K562 (cell line): ENCODE data around the gene HIVEP1. TPM values are rescaled to one million over a fixed set of nuclear protein-coding genes. Genes with fewer than 3 reads are reported as not detected.

Experiments used
- CBX3 ChIP-seq, 2 experiments: IDR thresholded peaks; 1 replicate in 1 of 2; 2 replicates in 1 of 2; pipeline ENCODE4 v1.6.1; 2012; ENCODE audit warnings: inconsistent platforms in 2 of 2, low read length in 2 of 2, borderline replicate concordance in 1 of 2, control low read depth in 1 of 2
- HMGN3 ChIP-seq: IDR thresholded peaks from 2 replicates; pipeline ENCODE4 v1.6.1; 2011; ENCODE audit warnings: borderline replicate concordance, low read depth, mild to moderate bottlenecking, mixed read lengths, low read length; ENCODE audit not compliant: insufficient read length; ENCODE audit errors: extremely low read depth
- HNRNPL ChIP-seq: fragments of 200-400 bp; formaldehyde crosslinking; IDR thresholded peaks from 2 replicates; pipeline ENCODE4 v1.6.1; 2017; ENCODE audit warnings: low read depth, mild to moderate bottlenecking, low read length
- HNRNPLL ChIP-seq: fragments of 200-400 bp; formaldehyde crosslinking; IDR thresholded peaks from 2 replicates; pipeline ENCODE4 v1.6.1; 2017; ENCODE audit warnings: low read length, low read depth, mild to moderate bottlenecking; ENCODE audit not compliant: poor library complexity, severe bottlenecking
- KDM2B ChIP-seq: fragments of 250-450 bp; sonication (Bioruptor Pico); IDR thresholded peaks from 2 replicates; pipeline ENCODE4 v1.8.0; 2021; ENCODE audit warnings: mild to moderate bottlenecking, moderate library complexity
- KHSRP ChIP-seq: fragments of 450-650 bp; IDR thresholded peaks from 2 replicates; pipeline ENCODE4 v1.6.1; 2017
- MAFG ChIP-seq: fragments of 450-650 bp; conservative IDR thresholded peaks from 2 replicates; pipeline ENCODE4 v1.6.1; 2016; ENCODE audit warnings: missing genetic modification characterization, missing compliant biosample characterization
- MAFK ChIP-seq: IDR thresholded peaks from 2 replicates; pipeline ENCODE4 v1.6.1; 2011; ENCODE audit warnings: low read length, improper control_type of control experiment
- MYBL2 ChIP-seq, 2 experiments: fragments of 450-650 bp in 1 of 2; sonication (generic) in 1 of 2; formaldehyde crosslinking in 1 of 2; IDR thresholded peaks; 2 replicates each; pipeline versions ENCODE4 v1.6.1 to v1.8.1; 2017 to 2022; ENCODE audit warnings: borderline replicate concordance in 1 of 2, inconsistent platforms in 1 of 2, low read depth in 1 of 2, mild to moderate bottlenecking in 1 of 2, missing genetic modification reagents in 1 of 2, moderate library complexity in 1 of 2
- NCOA1 ChIP-seq: fragments of 450-650 bp; IDR thresholded peaks from 2 replicates; pipeline ENCODE4 v1.6.1; 2016; ENCODE audit warnings: low read depth
- POLR3A ChIP-seq: IDR thresholded peaks from 2 replicates; pipeline ENCODE4 v1.6.1; 2011; ENCODE audit warnings: borderline replicate concordance, mild to moderate bottlenecking, moderate library complexity; ENCODE audit not compliant: insufficient read length, insufficient read depth; ENCODE audit errors: extremely low read depth
- RAD21 ChIP-seq, 2 experiments: fragments of 250-450 bp in 1 of 2; fragments of 450-650 bp in 1 of 2; sonication (Bioruptor Pico) in 1 of 2; formaldehyde crosslinking in 1 of 2; IDR thresholded peaks in 1 of 2; conservative IDR thresholded peaks in 1 of 2; 2 replicates each; pipeline versions ENCODE4 v1.4.0 to v1.8.0; 2020 to 2022; ENCODE audit warnings: mild to moderate bottlenecking in 2 of 2, moderate library complexity in 1 of 2
- TSC22D4 ChIP-seq: fragments of 450-650 bp; IDR thresholded peaks from 2 replicates; pipeline ENCODE4 v1.6.1; 2016; ENCODE audit warnings: missing genetic modification characterization, missing biosample characterization, control low read depth
- ZFX ChIP-seq: sonication (generic); formaldehyde crosslinking; IDR thresholded peaks from 2 replicates; pipeline ENCODE4 v1.8.0; 2022; ENCODE audit warnings: mild to moderate bottlenecking, missing genetic modification reagents, moderate library complexity
- ZNF324 ChIP-seq: fragments of 250-450 bp; sonication (Bioruptor Pico); IDR thresholded peaks from 2 replicates; pipeline ENCODE4 v1.4.0; 2020; ENCODE audit warnings: mild to moderate bottlenecking
- ZNF561 ChIP-seq: fragments of 450-650 bp; formaldehyde crosslinking; conservative IDR thresholded peaks from 2 replicates; pipeline ENCODE4 v1.4.0; 2020; ENCODE audit warnings: mild to moderate bottlenecking, moderate library complexity
- ZNF57 ChIP-seq: fragments of 450-650 bp; formaldehyde crosslinking; IDR thresholded peaks from 2 replicates; pipeline ENCODE4 v1.4.0; 2020; ENCODE audit warnings: mild to moderate bottlenecking, moderate library complexity
- polyA plus RNA-seq, 8 experiments: library from polyadenylated mRNA; depleted of rRNA in 4 of 8; stranded (reverse) in 5 of 8; unstranded in 3 of 8; fragments of >200 nt; fragmentation: Nextera tagmentation in 2 of 8; fragmentation: Illumina TruSeq in 1 of 8; extraction: Ambion mirVana in 2 of 8; extraction: Trizol in 1 of 8; gene quantifications; 2 replicates each; pipeline versions ENCODE4 v1.2.1 to v1.2.3, GENCODE V29; 2011 to 2014; ENCODE audit warnings: inconsistent platforms in 1 of 8, missing spikeins in 1 of 8
- total RNA-seq, 7 experiments: library from RNA; depleted of rRNA in 6 of 7; stranded (reverse); fragments of >200 nt in 6 of 7; fragmentation: Illumina TruSeq in 2 of 7; extraction: Trizol in 2 of 7; gene quantifications; 2 replicates each; pipeline versions ENCODE4 v1.2.1 to v1.2.3, GENCODE V29; 2011 to 2021; ENCODE audit warnings: low replicate concordance in 1 of 7
- TF ChIP-seq, protein P1 (sequence below): fragments of 250-450 bp; sonication (Bioruptor Pico); IDR thresholded peaks from 2 replicates; pipeline ENCODE4 v1.8.0; 2022; ENCODE audit warnings: inconsistent platforms
- TF ChIP-seq, protein P2 (sequence below): sonication (generic); IDR thresholded peaks from 2 replicates; pipeline ENCODE4 v1.6.1; 2016
- TF ChIP-seq, protein P3 (sequence below), 2 experiments: fragments of 150-350 bp in 1 of 2; IDR thresholded peaks; 2 replicates each; pipeline ENCODE4 v1.6.1; 2012 to 2016; ENCODE audit warnings: low read depth in 2 of 2, low read length in 2 of 2, mild to moderate bottlenecking in 1 of 2, moderate library complexity in 1 of 2

Gene HIVEP1
- total and polyA plus RNA-seq, 9 of the 15 experiments (the other 6 are each of a cell fraction or from before 2014, with no cell fraction given), result 6.0 to 33.3 (median 21.7) TPM

DNA sequence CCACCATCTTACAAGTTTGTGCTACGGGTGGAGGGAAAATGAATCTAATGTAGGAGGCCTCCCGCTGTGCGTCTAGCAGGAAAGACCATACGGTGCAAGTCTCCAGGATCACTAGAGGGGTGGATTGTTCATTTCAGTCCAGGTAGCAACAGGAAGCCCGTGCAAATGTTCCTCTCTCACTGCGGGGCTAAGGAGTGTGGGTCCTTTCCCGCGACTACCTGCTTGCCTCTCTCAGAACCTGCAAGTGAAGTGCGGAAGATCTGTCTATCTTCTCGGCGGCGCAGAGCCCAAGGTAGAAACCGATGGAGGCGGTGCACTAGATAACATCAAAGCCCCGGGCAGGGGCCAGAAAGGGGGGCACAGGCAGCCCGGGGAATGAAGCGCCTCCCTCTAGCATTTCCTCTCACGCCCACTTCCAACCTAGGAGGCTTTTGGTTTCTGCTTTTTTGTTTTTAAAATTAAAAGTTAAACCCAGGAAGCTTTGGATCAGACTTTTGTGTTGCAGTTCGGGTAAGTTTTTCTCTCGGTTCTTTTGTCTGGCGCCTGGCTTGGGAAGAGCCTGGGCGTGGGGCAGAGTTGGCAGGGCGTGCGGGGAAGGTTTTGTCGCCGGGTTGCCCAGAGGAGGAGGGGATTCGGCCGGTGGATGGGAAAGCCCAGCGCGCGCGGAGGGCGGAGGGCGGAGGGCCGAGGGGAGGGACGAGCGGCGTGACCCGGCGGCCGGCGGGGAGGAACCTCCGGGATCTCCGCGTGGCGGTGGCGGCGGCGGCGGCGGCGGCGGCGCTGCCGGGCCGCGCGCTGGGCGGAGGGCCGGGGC is 3.5 kb upstream of the HIVEP1 start (continued):
- TF ChIP-seq HNRNPLL (peak; percentile 64), MAFK (no peak), MAFG (tag) (no peak), ZFX (peak; percentile 77), HMGN3 (peak; percentile 91), HNRNPL (no peak; the same call in 1 of the 2 replicates), CBX3 (IDR thresholded peaks at IDR 0.05; ENCODE audit: borderline replicate concordance in 1 of 2, low read length in 2 of 2) (no peak; a peak in 1 of 3 replicates), POLR3A (no peak), KDM2B (no peak), ZNF57 (CRISPR knock-in tag) (no peak), ZNF324 (CRISPR knock-in tag) (0 out of 2 replicates have a peak, but pooled peaks have one; percentile 13), RAD21 (CRISPR knock-in tag; conservative IDR thresholded peaks at IDR 0.05 in 1 of 2, IDR thresholded peaks at IDR 0.05 in 1 of 2) (peak; percentile 13 to 26; a peak in 3 of 4 replicates), MYBL2 (IDR thresholded peaks at IDR 0.05; ENCODE audit: low read depth) (no peak; the same call in 1 of the 2 replicates), MYBL2 (CRISPR knock-in tag; IDR thresholded peaks at IDR 0.05; ENCODE audit: borderline replicate concordance) (no peak), NCOA1 (peak; percentile 54), ZNF561 (CRISPR knock-in tag) (no peak; the same call in 1 of the 2 replicates), TSC22D4 (no peak), KHSRP (no peak)
- TF ChIP-seq, protein P1, sequence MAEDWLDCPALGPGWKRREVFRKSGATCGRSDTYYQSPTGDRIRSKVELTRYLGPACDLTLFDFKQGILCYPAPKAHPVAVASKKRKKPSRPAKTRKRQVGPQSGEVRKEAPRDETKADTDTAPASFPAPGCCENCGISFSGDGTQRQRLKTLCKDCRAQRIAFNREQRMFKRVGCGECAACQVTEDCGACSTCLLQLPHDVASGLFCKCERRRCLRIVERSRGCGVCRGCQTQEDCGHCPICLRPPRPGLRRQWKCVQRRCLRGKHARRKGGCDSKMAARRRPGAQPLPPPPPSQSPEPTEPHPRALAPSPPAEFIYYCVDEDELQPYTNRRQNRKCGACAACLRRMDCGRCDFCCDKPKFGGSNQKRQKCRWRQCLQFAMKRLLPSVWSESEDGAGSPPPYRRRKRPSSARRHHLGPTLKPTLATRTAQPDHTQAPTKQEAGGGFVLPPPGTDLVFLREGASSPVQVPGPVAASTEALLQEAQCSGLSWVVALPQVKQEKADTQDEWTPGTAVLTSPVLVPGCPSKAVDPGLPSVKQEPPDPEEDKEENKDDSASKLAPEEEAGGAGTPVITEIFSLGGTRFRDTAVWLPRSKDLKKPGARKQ, result no peak
- TF ChIP-seq, protein P2, sequence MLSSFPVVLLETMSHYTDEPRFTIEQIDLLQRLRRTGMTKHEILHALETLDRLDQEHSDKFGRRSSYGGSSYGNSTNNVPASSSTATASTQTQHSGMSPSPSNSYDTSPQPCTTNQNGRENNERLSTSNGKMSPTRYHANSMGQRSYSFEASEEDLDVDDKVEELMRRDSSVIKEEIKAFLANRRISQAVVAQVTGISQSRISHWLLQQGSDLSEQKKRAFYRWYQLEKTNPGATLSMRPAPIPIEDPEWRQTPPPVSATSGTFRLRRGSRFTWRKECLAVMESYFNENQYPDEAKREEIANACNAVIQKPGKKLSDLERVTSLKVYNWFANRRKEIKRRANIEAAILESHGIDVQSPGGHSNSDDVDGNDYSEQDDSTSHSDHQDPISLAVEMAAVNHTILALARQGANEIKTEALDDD, result 0 out of 2 replicates have a peak, but pooled peaks have one; percentile 34
- TF ChIP-seq, protein P3, sequence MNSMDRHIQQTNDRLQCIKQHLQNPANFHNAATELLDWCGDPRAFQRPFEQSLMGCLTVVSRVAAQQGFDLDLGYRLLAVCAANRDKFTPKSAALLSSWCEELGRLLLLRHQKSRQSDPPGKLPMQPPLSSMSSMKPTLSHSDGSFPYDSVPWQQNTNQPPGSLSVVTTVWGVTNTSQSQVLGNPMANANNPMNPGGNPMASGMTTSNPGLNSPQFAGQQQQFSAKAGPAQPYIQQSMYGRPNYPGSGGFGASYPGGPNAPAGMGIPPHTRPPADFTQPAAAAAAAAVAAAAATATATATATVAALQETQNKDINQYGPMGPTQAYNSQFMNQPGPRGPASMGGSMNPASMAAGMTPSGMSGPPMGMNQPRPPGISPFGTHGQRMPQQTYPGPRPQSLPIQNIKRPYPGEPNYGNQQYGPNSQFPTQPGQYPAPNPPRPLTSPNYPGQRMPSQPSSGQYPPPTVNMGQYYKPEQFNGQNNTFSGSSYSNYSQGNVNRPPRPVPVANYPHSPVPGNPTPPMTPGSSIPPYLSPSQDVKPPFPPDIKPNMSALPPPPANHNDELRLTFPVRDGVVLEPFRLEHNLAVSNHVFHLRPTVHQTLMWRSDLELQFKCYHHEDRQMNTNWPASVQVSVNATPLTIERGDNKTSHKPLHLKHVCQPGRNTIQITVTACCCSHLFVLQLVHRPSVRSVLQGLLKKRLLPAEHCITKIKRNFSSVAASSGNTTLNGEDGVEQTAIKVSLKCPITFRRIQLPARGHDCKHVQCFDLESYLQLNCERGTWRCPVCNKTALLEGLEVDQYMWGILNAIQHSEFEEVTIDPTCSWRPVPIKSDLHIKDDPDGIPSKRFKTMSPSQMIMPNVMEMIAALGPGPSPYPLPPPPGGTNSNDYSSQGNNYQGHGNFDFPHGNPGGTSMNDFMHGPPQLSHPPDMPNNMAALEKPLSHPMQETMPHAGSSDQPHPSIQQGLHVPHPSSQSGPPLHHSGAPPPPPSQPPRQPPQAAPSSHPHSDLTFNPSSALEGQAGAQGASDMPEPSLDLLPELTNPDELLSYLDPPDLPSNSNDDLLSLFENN (IDR thresholded peaks at IDR 0.05; ENCODE audit: low read depth in 2 of 2, low read length in 2 of 2), result 0 out of 4 replicates have a peak, but pooled peaks of 1 of the 2 experiments have one; percentile 24
